ENCODE data around the gene CDX2. TPM values are rescaled to one million over a fixed set of nuclear protein-coding genes. Genes with fewer than 3 reads are reported as not detected.

The CDX2 gene
- total RNA-seq, 1 donor from 2014 or later: not detected

DNA sequence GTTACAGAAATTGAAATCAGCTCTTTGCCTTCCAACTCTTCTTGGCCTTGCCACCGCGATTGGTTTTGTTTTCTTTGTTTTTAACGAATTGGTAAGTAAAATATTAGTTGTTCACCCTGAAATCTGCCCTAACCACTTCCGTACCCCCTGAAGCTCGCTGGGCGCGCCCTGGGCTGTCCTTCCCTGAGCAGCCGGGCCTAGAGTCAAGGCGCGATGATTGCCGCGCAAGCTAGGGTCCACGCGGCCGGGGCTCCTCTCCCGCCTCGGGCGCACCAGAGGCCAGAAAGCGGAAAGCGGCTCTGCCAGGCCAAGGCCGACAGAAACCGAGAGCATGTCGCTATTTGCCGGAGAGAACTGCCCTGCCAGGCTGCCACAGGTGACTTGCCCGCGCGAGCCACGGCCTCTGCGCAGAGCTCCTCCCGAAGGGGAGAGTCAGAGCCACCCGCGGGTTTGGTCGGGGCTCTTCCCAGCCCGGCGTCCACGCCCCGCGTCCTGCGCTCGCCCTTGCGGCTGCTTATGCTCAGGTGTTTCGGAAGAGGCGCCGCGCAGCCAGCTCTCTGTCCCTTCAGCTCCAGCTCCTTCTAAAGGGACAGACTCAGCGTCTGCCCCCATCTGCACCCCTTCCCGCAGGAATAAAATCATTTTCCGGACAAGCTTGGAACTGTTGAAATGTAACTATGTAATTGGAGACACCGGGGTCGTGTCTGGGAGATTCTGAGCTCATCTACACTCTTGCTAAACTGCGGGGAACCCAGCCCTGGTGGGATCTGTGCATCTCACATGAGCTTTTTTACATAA, 6.6 kb upstream of the CDX2 start:
- TF ChIP-seq CTCF (IDR thresholded peaks at IDR 0.05): no peak
- CTCF ChIA-PET: interaction anchor here (0.7 to 1.6 kb wide), 5 partner anchors 8 to 600 kb away, joined by 3 to 7 read pairs (median 4); no protein-coding TSS in a partner anchor
- DNase-seq (no peak), ATAC-seq (ENCODE audit: low read depth) (no peak)
- Mint-ChIP-seq H3K36me3 (ENCODE audit: low read depth) (no peaks in the 10 kb centered on the region), H3K4me1 (peaks cover 34% of the 10 kb centered on the region), H3K9me3 (no peaks in the 10 kb centered on the region), H3K27me3 (peaks cover 78% of the 10 kb centered on the region), H3K4me3 (no peak overlapping the region), H3K27ac (no peak overlapping the region)
- intact Hi-C loops (cut with micrococcal nuclease): loop anchor here (1.0 to 5.0 kb wide), 4 partner anchors 8 to 183 kb away; partner anchors contain the start of gene GSX1
- POLR2A ChIA-PET: interaction anchor here (1.0 kb wide), 1 partner anchor 526 kb away, joined by 3 read pairs; the partner anchor contains the start of gene MTIF3

- CTCF ChIA-PET: interaction anchor here (0.6 to 1.1 kb wide), 2 partner anchors 9 to 147 kb away, joined by 3 read pairs; no protein-coding TSS in a partner anchor
- DNase-seq (no peak), ATAC-seq (ENCODE audit: low read depth) (no peak)
- POLR2A ChIA-PET: no interaction called here
- H3K27me3 Mint-ChIP-seq: peaks cover 79% of the 10 kb centered on the region
- no peak for TF ChIP-seq CTCF (IDR thresholded peaks at IDR 0.05)
- no peak overlapping the region for H3K4me3 Mint-ChIP-seq
- H3K9me3 Mint-ChIP-seq: no peaks in the 10 kb centered on the region
- H3K4me1 Mint-ChIP-seq: peaks cover 32% of the 10 kb centered on the region
- no peaks in the 10 kb centered on the region for H3K36me3 Mint-ChIP-seq (ENCODE audit: low read depth)
- intact Hi-C loops (cut with micrococcal nuclease): no loop called here
- H3K27ac Mint-ChIP-seq: no peak overlapping the region
Measured at GRCh38 chr13:27973961-27974662, 5.0 kb upstream of the CDX2 start.

GRCh38 chr13:27973291-27973690, 4.2 kb upstream of the CDX2 start:
- ChIA-PET CTCF (interaction anchor here (0.7 to 0.9 kb wide), 2 partner anchors 10 to 20 kb away, joined by 3 to 5 read pairs; no protein-coding TSS in a partner anchor), POLR2A (no interaction called here)
- ATAC-seq (ENCODE audit: low read depth) (no peak), DNase-seq (no peak)
- Mint-ChIP-seq H3K27me3 (peaks cover 73% of the 10 kb centered on the region), H3K9me3 (no peaks in the 10 kb centered on the region), H3K27ac (no peak overlapping the region), H3K4me3 (no peak overlapping the region), H3K4me1 (peaks cover 27% of the 10 kb centered on the region), H3K36me3 (ENCODE audit: low read depth) (no peaks in the 10 kb centered on the region)
- no peak for TF ChIP-seq CTCF (IDR thresholded peaks at IDR 0.05)
- intact Hi-C loops (cut with micrococcal nuclease): no loop called here

DNA sequence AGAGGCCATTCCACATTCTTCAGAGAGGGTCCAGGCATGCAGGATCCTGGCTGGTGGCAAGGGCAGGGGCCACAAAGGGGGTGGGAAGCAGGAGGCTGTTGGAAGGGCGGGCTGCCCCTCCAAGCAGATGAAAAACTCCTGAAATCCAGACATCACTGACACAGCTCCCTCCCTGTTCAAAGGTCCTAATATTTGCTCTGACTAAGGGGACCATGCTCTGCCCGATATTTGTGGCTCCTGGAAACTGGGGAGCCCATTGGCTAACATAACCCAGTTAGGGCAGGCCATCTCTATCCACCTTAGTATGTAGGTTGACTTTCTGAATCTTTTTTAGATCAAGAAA, 3.3 kb upstream of the CDX2 start:
- H3K4me1 Mint-ChIP-seq: peaks cover 31% of the 10 kb centered on the region
- no peak overlapping the region for H3K27ac Mint-ChIP-seq
- DNase-seq: no peak
- H3K27me3 Mint-ChIP-seq: peaks cover 77% of the 10 kb centered on the region
- ChIA-PET CTCF (interaction anchor here (0.7 to 1.4 kb wide), 2 partner anchors 11 kb away, joined by 3 to 5 read pairs; no protein-coding TSS in a partner anchor), POLR2A (interaction anchor here (0.6 kb wide), 1 partner anchor 27 kb away, joined by 3 read pairs; no protein-coding TSS in a partner anchor)
- no peak for ATAC-seq (ENCODE audit: low read depth)
- intact Hi-C loops (cut with micrococcal nuclease): no loop called here
- no peak for TF ChIP-seq CTCF (IDR thresholded peaks at IDR 0.05)
- H3K9me3 Mint-ChIP-seq: no peaks in the 10 kb centered on the region
- H3K4me3 Mint-ChIP-seq: no peak overlapping the region
- H3K36me3 Mint-ChIP-seq (ENCODE audit: low read depth): no peaks in the 10 kb centered on the region

Data from activated B cell treated with CpG ODN at 0.5 μM for 24 hours (primary cell).